ENCODE measurements around the gene GP5. TPM values are rescaled to one million over a fixed set of nuclear protein-coding genes. Genes with fewer than 3 reads are reported as not detected.

The GP5 gene
- total and polyA plus RNA-seq, 2 experiments from 2014 or later, result 0.83 TPM; not detected in 1

DNA sequence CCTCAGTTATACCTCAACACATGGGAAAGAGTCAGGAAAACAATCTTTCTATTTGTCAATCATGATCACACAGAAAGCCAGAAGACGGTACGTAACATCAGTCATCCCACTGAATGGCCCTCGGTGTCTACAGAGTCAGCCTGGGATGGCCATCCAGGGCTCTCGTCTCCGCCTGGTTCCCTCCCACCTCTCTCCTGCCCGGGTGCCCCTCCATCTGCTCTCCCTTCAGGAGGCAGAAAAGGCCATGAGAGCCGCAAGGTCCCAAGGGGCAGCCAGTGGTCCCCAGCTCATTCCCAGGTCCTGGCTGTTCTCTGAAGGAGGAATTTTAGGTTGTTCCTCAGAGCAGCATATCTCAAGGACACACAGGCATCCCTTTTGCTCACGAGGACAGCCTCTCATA is 25.2 kb downstream of the GP5 start:
- Histone ChIP-seq H3K9me3 (ENCODE audit: low read depth) (no peaks in the 10 kb centered on the region), H3K4me3 (no peak overlapping the region), H3K36me3 (no peaks in the 10 kb centered on the region), H3K27me3 (peaks cover 8% of the 10 kb centered on the region), H3K4me1 (ENCODE audit: low read depth) (no peaks in the 10 kb centered on the region), H3K27ac (no peak overlapping the region)
- no peak for DNase-seq (ENCODE audit: low read depth in 1 of 2, low spot score in 1 of 2)
- TF ChIP-seq, protein P1, sequence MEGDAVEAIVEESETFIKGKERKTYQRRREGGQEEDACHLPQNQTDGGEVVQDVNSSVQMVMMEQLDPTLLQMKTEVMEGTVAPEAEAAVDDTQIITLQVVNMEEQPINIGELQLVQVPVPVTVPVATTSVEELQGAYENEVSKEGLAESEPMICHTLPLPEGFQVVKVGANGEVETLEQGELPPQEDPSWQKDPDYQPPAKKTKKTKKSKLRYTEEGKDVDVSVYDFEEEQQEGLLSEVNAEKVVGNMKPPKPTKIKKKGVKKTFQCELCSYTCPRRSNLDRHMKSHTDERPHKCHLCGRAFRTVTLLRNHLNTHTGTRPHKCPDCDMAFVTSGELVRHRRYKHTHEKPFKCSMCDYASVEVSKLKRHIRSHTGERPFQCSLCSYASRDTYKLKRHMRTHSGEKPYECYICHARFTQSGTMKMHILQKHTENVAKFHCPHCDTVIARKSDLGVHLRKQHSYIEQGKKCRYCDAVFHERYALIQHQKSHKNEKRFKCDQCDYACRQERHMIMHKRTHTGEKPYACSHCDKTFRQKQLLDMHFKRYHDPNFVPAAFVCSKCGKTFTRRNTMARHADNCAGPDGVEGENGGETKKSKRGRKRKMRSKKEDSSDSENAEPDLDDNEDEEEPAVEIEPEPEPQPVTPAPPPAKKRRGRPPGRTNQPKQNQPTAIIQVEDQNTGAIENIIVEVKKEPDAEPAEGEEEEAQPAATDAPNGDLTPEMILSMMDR (IDR thresholded peaks at IDR 0.05; ENCODE audit: low read depth, low read length), result no peak

DNA sequence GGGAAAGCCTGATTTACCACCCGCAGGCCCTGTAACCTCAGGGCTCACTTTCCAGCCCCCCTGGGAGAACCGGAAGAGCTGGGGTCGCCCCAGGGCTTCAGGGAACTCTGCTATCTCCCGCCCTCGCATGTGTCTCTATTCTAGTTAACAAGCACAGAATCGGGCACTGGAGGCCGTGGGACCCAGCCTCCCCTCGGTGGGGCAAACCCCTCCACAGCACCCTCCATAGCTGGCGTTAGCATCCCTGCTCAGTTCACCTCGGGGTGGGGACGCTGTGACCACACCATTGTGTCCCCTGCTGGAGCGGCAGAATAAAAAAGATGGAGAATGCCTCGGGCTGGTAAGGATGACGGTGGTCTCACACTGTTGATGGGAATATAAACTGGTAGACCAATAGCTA is 26.0 kb downstream of the GP5 start:
- Histone ChIP-seq H3K27ac (no peak overlapping the region), H3K9me3 (ENCODE audit: low read depth) (no peaks in the 10 kb centered on the region), H3K4me1 (ENCODE audit: low read depth) (no peaks in the 10 kb centered on the region), H3K36me3 (no peaks in the 10 kb centered on the region), H3K4me3 (no peak overlapping the region), H3K27me3 (peaks cover 10% of the 10 kb centered on the region)
- DNase-seq (ENCODE audit: low read depth in 1 of 2, low spot score in 1 of 2), result no peak
- TF ChIP-seq, protein P1 (IDR thresholded peaks at IDR 0.05; ENCODE audit: low read depth, low read length), result no peak

DNA sequence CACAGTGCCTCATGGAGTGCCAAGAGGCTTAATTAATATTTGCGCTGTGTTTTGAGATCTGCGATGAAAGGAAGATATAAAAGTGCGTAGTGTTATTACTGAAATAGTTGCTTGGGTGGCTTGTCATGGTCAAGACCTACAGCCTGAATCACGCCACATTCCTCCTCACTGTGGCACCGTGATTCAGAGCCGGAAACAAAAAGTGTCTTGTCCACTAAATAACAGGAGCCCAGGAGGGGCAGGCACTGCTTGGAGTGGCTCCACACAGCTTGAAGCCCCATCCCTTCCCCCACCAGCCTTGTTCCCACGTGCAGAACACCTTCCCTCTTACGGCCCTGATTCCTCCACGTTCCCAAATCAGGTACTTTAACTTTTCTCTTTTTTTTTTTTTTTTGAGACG is 28.3 kb downstream of the GP5 start:
- H3K27ac ChIP-seq, result no peak overlapping the region
- no peaks in the 10 kb centered on the region for H3K36me3 ChIP-seq
- no peaks in the 10 kb centered on the region for H3K9me3 ChIP-seq (ENCODE audit: low read depth)
- H3K4me1 ChIP-seq (ENCODE audit: low read depth), result no peaks in the 10 kb centered on the region
- H3K27me3 ChIP-seq, result peaks cover 10% of the 10 kb centered on the region
- H3K4me3 ChIP-seq, result no peak overlapping the region
- no peak for DNase-seq (ENCODE audit: low read depth in 1 of 2, low spot score in 1 of 2)
- TF ChIP-seq, protein P1 (IDR thresholded peaks at IDR 0.05; ENCODE audit: low read depth, low read length), result no peak

DNA sequence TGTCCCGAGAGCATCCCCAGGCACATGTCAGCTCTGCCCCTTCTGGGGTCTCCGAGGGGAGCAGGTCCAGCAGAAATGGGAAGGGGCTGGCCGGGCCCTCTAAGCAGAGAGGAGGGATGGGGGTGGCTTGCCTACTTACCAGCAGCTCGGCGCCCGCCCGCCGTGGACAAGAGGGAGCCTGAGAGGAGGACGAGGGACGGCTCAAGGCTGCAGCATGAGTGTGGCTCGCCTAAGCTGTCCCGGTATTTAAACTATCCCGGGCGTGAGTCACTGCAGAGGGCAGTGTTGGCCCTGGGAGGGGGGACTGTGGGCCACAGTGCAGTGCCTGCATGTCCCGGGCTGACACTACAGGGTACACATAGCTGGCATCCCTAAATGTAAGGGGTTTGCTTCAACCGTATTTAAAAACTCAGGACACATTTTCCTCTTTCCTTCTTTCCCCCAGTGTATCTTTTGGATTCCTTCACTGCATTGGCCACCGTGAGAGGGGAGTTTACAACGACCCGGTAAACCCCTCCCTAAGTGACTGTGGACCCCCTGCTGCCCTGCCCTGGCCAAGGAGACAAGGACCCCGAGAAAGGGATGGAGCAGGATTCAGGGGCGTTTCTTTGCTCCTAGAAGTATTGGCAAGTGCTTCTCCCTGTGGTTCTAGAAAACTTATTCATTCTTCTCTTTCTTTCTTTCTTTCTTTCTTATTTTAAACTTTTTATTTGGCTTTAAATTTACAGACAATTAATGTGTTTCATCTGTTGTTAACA is 29.4 kb downstream of the GP5 start, which contains the start of gene LRRC15:
TSS of gene LRRC15 (minus strand) at position 222 of the 758 bp plus-strand sequence. CDS start 8,700 bp downstream, outside the sequence.
- Histone ChIP-seq H3K9me3 (ENCODE audit: low read depth) (no peaks in the 10 kb centered on the region), H3K4me3 (no peak within 1 kb of the TSS), H3K27ac (no peak within 1 kb of the TSS), H3K4me1 (ENCODE audit: low read depth) (peaks cover 5% of the 10 kb centered on the region), H3K27me3 (peaks cover 10% of the 10 kb centered on the region), H3K36me3 (no peaks in the 10 kb centered on the region)
- TF ChIP-seq, protein P1 (IDR thresholded peaks at IDR 0.05; ENCODE audit: low read depth, low read length), result no peak
- DNase-seq (ENCODE audit: low read depth in 1 of 2, low spot score in 1 of 2), result peak; percentile 41 to 43

DNA sequence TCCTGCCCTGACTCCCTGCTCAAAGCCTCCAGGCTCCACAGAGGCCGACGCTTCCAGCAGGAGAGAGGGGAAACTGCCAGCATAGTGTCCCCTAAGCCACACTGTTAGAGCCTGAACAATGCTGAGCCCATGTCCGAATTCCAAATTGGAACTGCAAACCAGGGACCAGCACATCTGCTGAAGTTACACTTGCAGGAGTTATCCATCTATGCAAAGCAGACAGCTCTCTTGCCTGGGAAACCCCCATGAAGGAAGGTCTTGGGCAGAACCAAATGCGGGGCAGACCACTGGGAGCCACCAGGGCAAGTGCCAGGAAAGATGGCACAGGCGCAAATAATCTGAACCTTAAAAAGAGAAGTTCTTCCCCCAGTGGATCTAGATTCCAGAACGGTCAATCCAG is 30.1 kb downstream of the GP5 start:
- TF ChIP-seq, protein P1 (IDR thresholded peaks at IDR 0.05; ENCODE audit: low read depth, low read length), result no peak
- no peaks in the 10 kb centered on the region for H3K36me3 ChIP-seq
- H3K27me3 ChIP-seq, result peaks cover 10% of the 10 kb centered on the region
- DNase-seq (ENCODE audit: low read depth in 1 of 2, low spot score in 1 of 2), result no peak
- H3K4me3 ChIP-seq, result no peak overlapping the region
- H3K27ac ChIP-seq, result no peak overlapping the region
- H3K4me1 ChIP-seq (ENCODE audit: low read depth), result peaks cover 10% of the 10 kb centered on the region
- no peaks in the 10 kb centered on the region for H3K9me3 ChIP-seq (ENCODE audit: low read depth)
